GM12878 (cell line): ENCODE measurements around the gene CACNA1D. TPM values are rescaled to one million over a fixed set of nuclear protein-coding genes. Genes with fewer than 3 reads are reported as not detected.

Experiments
- HDAC6 ChIP-seq: fragments of 200-600 bp; sonication (generic); IDR thresholded peaks from one replicate; pipeline ENCODE4 v1.8.0; 2017; ENCODE audit warnings: antibody characterized with exemption; ENCODE audit not compliant: unreplicated experiment
- HSF1 ChIP-seq: fragments of 150-350 bp; IDR thresholded peaks from 2 replicates; pipeline ENCODE4 v1.6.1; 2014; ENCODE audit warnings: mild to moderate bottlenecking, low read depth, low read length
- IRF5 ChIP-seq: fragments of 450-650 bp; IDR thresholded peaks from 2 replicates; pipeline ENCODE4 v1.6.1; 2017; ENCODE audit warnings: borderline replicate concordance
- LARP7 ChIP-seq: fragments of 450-650 bp; IDR thresholded peaks from 2 replicates; pipeline ENCODE4 v1.6.1; 2017; ENCODE audit warnings: mild to moderate bottlenecking
- MEF2A ChIP-seq: IDR thresholded peaks from 2 replicates; pipeline ENCODE4 v1.6.1; 2011; ENCODE audit warnings: low read depth, mild to moderate bottlenecking, low read length, moderate library complexity; ENCODE audit not compliant: insufficient read depth
- MXI1 ChIP-seq: fragments of 150-350 bp; IDR thresholded peaks from 2 replicates; pipeline ENCODE4 v1.6.1; 2011; ENCODE audit warnings: low read depth, mild to moderate bottlenecking, inconsistent platforms, low read length, improper control_type of control experiment
- PAX8 ChIP-seq: fragments of 450-650 bp; IDR thresholded peaks from 2 replicates; pipeline ENCODE4 v1.6.1; 2017; ENCODE audit warnings: mild to moderate bottlenecking, moderate library complexity
- POLR2A ChIP-seq: IDR thresholded peaks from 2 replicates; pipeline ENCODE4 v1.6.1; 2011; ENCODE audit warnings: low read depth, mild to moderate bottlenecking, low read length
- RELA ChIP-seq: fragments of 450-650 bp; IDR thresholded peaks from 2 replicates; pipeline ENCODE4 v1.8.0; 2014; ENCODE audit warnings: borderline replicate concordance; ENCODE audit not compliant: partially characterized antibody
- SIX5 ChIP-seq: IDR thresholded peaks from 2 replicates; pipeline ENCODE4 v1.6.1; 2011; ENCODE audit warnings: mild to moderate bottlenecking, low read depth, low read length, moderate library complexity; ENCODE audit not compliant: severe bottlenecking
- SMAD1 ChIP-seq: fragments of 450-650 bp; IDR thresholded peaks from 2 replicates; pipeline ENCODE4 v1.6.1; 2018; ENCODE audit warnings: mild to moderate bottlenecking, low read depth; ENCODE audit not compliant: partially characterized antibody
- ZBTB40 ChIP-seq: fragments of 450-650 bp; IDR thresholded peaks from 2 replicates; pipeline ENCODE4 v1.6.1; 2016; ENCODE audit warnings: mild to moderate bottlenecking, moderate library complexity, borderline replicate concordance
- polyA plus RNA-seq, 11 experiments: library from polyadenylated mRNA; depleted of rRNA in 4 of 11; unstranded in 6 of 11; stranded (reverse) in 5 of 11; fragments of >200 nt; fragmentation: Nextera tagmentation in 4 of 11; fragmentation: Illumina TruSeq in 1 of 11; extraction: Ambion mirVana in 4 of 11; extraction: Trizol in 1 of 11; gene quantifications; 1 replicate in 1 of 11; 2 replicates in 10 of 11; pipeline versions ENCODE4 v1.2.1 to v1.2.3, GENCODE V29; 2011 to 2016; ENCODE audit warnings: inconsistent platforms in 2 of 11, missing spikeins in 2 of 11, low read depth in 1 of 11
- total RNA-seq, 4 experiments: library from RNA; depleted of rRNA in 3 of 4; stranded (reverse); fragments of >200 nt in 3 of 4; fragmentation: Illumina TruSeq in 1 of 4; extraction: Trizol in 1 of 4; gene quantifications; 2 replicates each; pipeline versions ENCODE4 v1.2.1 to v1.2.3, GENCODE V29; 2013 to 2021
- TF ChIP-seq, protein P1 (sequence below): fragments of 450-650 bp; IDR thresholded peaks from 2 replicates; pipeline ENCODE4 v1.6.1; 2016; ENCODE audit warnings: mild to moderate bottlenecking
- TF ChIP-seq, protein P2 (sequence below): fragments of 450-650 bp; IDR thresholded peaks from 2 replicates; pipeline ENCODE4 v1.6.1; 2017; ENCODE audit warnings: mild to moderate bottlenecking, moderate library complexity
- TF ChIP-seq, protein P3 (sequence below): IDR thresholded peaks from 2 replicates; pipeline ENCODE4 v1.6.1; 2011; ENCODE audit warnings: borderline replicate concordance, low read depth, mild to moderate bottlenecking, moderate library complexity, mixed read lengths, low read length; ENCODE audit not compliant: insufficient read depth; ENCODE audit errors: extremely low read length

Gene CACNA1D
- total and polyA plus RNA-seq, 10 of the 15 experiments (the other 5 are each of a cell fraction or from before 2014, with no cell fraction given) = 0.21 to 24.4 (median 1.6) TPM

- TF ChIP-seq MEF2A (no peak), RELA (peak; percentile 32), ZBTB40 (no peak), HSF1 (peak; percentile 81), IRF5 (no peak), MXI1 (no peak), PAX8 (no peak), SIX5 (no peak), HDAC6 (no peak), SMAD1 (no peak), POLR2A (no peak), LARP7 (no peak)
- TF ChIP-seq, protein P1, sequence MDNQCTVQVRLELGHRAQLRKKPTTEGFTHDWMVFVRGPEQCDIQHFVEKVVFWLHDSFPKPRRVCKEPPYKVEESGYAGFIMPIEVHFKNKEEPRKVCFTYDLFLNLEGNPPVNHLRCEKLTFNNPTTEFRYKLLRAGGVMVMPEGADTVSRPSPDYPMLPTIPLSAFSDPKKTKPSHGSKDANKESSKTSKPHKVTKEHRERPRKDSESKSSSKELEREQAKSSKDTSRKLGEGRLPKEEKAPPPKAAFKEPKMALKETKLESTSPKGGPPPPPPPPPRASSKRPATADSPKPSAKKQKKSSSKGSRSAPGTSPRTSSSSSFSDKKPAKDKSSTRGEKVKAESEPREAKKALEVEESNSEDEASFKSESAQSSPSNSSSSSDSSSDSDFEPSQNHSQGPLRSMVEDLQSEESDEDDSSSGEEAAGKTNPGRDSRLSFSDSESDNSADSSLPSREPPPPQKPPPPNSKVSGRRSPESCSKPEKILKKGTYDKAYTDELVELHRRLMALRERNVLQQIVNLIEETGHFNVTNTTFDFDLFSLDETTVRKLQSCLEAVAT = no peak; the same call in 1 of the 2 replicates
- TF ChIP-seq, protein P2, sequence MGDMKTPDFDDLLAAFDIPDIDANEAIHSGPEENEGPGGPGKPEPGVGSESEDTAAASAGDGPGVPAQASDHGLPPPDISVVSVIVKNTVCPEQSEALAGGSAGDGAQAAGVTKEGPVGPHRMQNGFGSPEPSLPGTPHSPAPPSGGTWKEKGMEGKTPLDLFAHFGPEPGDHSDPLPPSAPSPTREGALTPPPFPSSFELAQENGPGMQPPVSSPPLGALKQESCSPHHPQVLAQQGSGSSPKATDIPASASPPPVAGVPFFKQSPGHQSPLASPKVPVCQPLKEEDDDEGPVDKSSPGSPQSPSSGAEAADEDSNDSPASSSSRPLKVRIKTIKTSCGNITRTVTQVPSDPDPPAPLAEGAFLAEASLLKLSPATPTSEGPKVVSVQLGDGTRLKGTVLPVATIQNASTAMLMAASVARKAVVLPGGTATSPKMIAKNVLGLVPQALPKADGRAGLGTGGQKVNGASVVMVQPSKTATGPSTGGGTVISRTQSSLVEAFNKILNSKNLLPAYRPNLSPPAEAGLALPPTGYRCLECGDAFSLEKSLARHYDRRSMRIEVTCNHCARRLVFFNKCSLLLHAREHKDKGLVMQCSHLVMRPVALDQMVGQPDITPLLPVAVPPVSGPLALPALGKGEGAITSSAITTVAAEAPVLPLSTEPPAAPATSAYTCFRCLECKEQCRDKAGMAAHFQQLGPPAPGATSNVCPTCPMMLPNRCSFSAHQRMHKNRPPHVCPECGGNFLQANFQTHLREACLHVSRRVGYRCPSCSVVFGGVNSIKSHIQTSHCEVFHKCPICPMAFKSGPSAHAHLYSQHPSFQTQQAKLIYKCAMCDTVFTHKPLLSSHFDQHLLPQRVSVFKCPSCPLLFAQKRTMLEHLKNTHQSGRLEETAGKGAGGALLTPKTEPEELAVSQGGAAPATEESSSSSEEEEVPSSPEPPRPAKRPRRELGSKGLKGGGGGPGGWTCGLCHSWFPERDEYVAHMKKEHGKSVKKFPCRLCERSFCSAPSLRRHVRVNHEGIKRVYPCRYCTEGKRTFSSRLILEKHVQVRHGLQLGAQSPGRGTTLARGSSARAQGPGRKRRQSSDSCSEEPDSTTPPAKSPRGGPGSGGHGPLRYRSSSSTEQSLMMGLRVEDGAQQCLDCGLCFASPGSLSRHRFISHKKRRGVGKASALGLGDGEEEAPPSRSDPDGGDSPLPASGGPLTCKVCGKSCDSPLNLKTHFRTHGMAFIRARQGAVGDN = no peak; the same call in 1 of the 2 replicates
- TF ChIP-seq, protein P3, sequence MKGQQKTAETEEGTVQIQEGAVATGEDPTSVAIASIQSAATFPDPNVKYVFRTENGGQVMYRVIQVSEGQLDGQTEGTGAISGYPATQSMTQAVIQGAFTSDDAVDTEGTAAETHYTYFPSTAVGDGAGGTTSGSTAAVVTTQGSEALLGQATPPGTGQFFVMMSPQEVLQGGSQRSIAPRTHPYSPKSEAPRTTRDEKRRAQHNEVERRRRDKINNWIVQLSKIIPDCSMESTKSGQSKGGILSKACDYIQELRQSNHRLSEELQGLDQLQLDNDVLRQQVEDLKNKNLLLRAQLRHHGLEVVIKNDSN = no peak
Measured at GRCh38 chr3:53842436-53843194, 348.2 kb downstream of the CACNA1D start (continued).
